Activated naive CD4-positive, alpha-beta T cell treated with anti-CD3 and anti-CD28 coated beads, Interleukin-2, amount 50 U/mL, for 72 hours (primary cell): ENCODE data around the gene ZP3. TPM values are rescaled to one million over a fixed set of nuclear protein-coding genes. Genes with fewer than 3 reads are reported as not detected.
"Not testable (repeated sequence)": the region's sequence is repeated elsewhere in the genome, so short reads cannot be mapped to it uniquely, and the experiment has no call there.

Source experiments
- ATAC-seq, 2 donors: fragments of 150-1000 bp; cut with Tn5 transposase; 2 replicates each; pipeline ENCODE4 v1.10.0; 2021; ENCODE audit warnings: mild to moderate bottlenecking in 2 of 2, moderate library complexity in 2 of 2
- DNase-seq, 2 donors: peaks; one replicate each; pipeline ENCODE4 v3.0.0; 2021 to 2022; ENCODE audit warnings: low spot score in 2 of 2
- H3K27ac Mint-ChIP-seq, 2 donors: one replicate each; pipeline ENCODE4 v1.8.0; 2022; ENCODE audit warnings: mild to moderate bottlenecking in 2 of 2, mixed read lengths in 2 of 2
- H3K36me3 Mint-ChIP-seq, 2 donors: one replicate each; pipeline ENCODE4 v1.8.0; 2022; ENCODE audit warnings: mixed read lengths in 2 of 2
- H3K9me3 Mint-ChIP-seq, 2 donors: one replicate each; pipeline ENCODE4 v1.8.0; 2022; ENCODE audit warnings: mixed read lengths in 2 of 2
- total RNA-seq, 2 donors: library from RNA; stranded (reverse); gene quantifications; one replicate each; pipeline ENCODE4 v1.2.3, GENCODE V29; 2022

ZP3 gene
- total RNA-seq, 2 donors from 2014 or later = 7.9 to 19.2 TPM

- not testable (repeated sequence) for H3K27ac Mint-ChIP-seq, H3K36me3 Mint-ChIP-seq, H3K9me3 Mint-ChIP-seq, DNase-seq, ATAC-seq
These were observed 63.2 kb downstream of the ZP3 start for GRCh38 chr7:76487969-76488368.

Other genes with a start within 250 kb of the ZP3 start
- gene SRRM3, start 223.1 kb upstream of the ZP3 start, total RNA-seq = not detected
- 10 to 100 TPM; 42.5 to 78.1 TPM for gene HSPB1, start 122.3 kb upstream of the ZP3 start, total RNA-seq
- 100 to 1,000 TPM; 103 to 143 TPM for gene YWHAG, start 66.0 kb upstream of the ZP3 start, total RNA-seq
- gene SSC4D, start 15.3 kb upstream of the ZP3 start, total RNA-seq = under 1 TPM; 0.61 to 0.62 TPM
- gene DTX2, start 36.8 kb downstream of the ZP3 start, total RNA-seq = 10 to 100 TPM; 22.3 to 28.5 TPM
- gene UPK3B, start 85.6 kb downstream of the ZP3 start, total RNA-seq = 1 to 10 TPM in 1 of 2 donors, under 1 TPM in 1; 0.68 to 1.6 TPM
- gene SPDYE16, start 118.3 kb downstream of the ZP3 start, total RNA-seq = under 1 TPM in 1 of 2 donors, not detected in 1; 0.10 TPM
- gene POMZP3, start 202.3 kb downstream of the ZP3 start, total RNA-seq = 10 to 100 TPM in 1 of 2 donors, 1 to 10 TPM in 1; 7.9 to 12.3 TPM